ENCODE results near the gene MPP4.
A peak's percentile ranks its signal among the peaks of the same experiment; 100 is the strongest.

MPP4 gene

GRCh38 chr2:201701646-201702045 is 3.2 kb upstream of the MPP4 start:
- TF ChIP-seq, protein P1, sequence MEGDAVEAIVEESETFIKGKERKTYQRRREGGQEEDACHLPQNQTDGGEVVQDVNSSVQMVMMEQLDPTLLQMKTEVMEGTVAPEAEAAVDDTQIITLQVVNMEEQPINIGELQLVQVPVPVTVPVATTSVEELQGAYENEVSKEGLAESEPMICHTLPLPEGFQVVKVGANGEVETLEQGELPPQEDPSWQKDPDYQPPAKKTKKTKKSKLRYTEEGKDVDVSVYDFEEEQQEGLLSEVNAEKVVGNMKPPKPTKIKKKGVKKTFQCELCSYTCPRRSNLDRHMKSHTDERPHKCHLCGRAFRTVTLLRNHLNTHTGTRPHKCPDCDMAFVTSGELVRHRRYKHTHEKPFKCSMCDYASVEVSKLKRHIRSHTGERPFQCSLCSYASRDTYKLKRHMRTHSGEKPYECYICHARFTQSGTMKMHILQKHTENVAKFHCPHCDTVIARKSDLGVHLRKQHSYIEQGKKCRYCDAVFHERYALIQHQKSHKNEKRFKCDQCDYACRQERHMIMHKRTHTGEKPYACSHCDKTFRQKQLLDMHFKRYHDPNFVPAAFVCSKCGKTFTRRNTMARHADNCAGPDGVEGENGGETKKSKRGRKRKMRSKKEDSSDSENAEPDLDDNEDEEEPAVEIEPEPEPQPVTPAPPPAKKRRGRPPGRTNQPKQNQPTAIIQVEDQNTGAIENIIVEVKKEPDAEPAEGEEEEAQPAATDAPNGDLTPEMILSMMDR (IDR thresholded peaks at IDR 0.05; ENCODE audit: low read depth, low read length, missing control alignments) = no peak
- no peak for DNase-seq (ENCODE audit: low read depth)
- H3K4me3 ChIP-seq (ENCODE audit: low read depth, low read length) = no peak overlapping the region

- H3K4me3 ChIP-seq (ENCODE audit: low read depth, low read length) = no peak overlapping the region
- DNase-seq (ENCODE audit: low read depth) = no peak
- TF ChIP-seq, protein P1 (IDR thresholded peaks at IDR 0.05; ENCODE audit: low read depth, low read length, missing control alignments) = no peak
Measured at GRCh38 chr2:201699416-201699815, 972 bp upstream of the MPP4 start.

DNA sequence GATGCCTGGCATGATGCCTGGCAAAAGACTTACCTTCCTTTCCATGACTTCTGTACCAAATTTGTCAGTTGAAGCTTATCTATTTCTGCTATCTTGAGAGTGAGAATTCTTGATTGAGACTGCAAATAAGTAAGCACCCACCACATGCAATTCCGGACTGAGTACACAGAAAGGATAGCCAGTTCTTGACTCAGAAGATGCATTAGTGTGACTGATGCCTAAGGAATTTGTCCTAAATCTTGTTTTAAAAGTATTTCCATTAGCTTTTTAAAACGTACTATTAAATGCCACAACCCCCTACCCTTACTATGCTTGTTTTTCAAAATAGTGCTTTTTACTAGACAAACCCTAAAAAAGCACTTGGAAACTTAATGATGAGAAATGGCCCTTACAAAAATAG is 545 bp downstream of the MPP4 start:
- no peak for DNase-seq (ENCODE audit: low read depth)
- TF ChIP-seq, protein P1 (IDR thresholded peaks at IDR 0.05; ENCODE audit: low read depth, low read length, missing control alignments) = no peak
- H3K4me3 ChIP-seq (ENCODE audit: low read depth, low read length) = no peak overlapping the region

GRCh38 chr2:201696151-201696659 is 2.2 kb downstream of the MPP4 start:
- no peak overlapping the region for H3K4me3 ChIP-seq (ENCODE audit: low read depth, low read length)
- DNase-seq (ENCODE audit: low read depth) = no peak
- TF ChIP-seq, protein P1 (IDR thresholded peaks at IDR 0.05; ENCODE audit: low read depth, low read length, missing control alignments) = no peak

GRCh38 chr2:201685156-201685555 is 13.3 kb downstream of the MPP4 start:
- TF ChIP-seq, protein P1 (IDR thresholded peaks at IDR 0.05; ENCODE audit: low read depth, low read length, missing control alignments) = no peak
- no peak for DNase-seq (ENCODE audit: low read depth)
- no peak overlapping the region for H3K4me3 ChIP-seq (ENCODE audit: low read depth, low read length)

DNA sequence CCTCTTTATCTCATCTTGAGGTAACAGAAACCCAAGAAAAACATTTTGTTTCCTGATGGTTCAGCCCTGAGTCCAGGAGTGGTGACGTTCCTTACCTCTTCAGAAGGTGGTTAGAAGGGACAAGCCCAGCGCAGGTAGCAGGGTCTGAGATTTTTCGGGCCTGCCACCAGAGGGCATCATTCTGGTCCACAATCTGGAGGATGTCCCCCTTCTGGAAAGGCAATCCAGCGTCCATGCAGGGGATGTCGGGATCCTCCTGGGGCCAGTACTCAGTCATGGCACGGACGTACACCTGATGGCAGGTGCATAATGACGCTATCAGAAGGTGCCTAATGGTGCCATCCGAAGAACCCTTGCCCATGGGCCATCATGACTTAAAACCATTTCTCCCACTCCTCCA is 17.7 kb downstream of the MPP4 start:
- TF ChIP-seq, protein P1 (IDR thresholded peaks at IDR 0.05; ENCODE audit: low read depth, low read length, missing control alignments) = peak; percentile 69
- no peak overlapping the region for H3K4me3 ChIP-seq (ENCODE audit: low read depth, low read length)
- no peak for DNase-seq (ENCODE audit: low read depth)

DNA sequence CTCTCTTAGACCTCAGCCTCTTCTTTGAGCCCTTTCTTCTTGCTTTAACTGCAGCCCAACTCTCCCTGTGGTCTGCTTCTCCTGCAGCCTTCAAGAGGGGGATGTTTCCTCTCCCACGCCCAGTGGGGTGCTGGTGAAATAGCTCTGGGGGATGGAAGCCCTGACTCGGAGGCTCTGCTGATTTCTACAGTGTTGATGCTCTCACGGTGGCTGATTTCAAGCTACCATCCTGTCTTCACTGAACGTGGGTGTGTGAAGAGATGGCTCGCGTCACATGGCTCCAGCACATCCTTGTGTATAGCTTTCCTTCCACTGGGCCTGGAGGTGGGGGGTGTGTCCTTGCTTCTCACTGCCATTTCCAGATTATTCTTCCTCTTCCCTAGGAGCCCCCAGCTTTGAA is 20.0 kb downstream of the MPP4 start:
- TF ChIP-seq, protein P1 (IDR thresholded peaks at IDR 0.05; ENCODE audit: low read depth, low read length, missing control alignments) = no peak
- no peak for DNase-seq (ENCODE audit: low read depth)
- no peak overlapping the region for H3K4me3 ChIP-seq (ENCODE audit: low read depth, low read length)

Measured in GM12864 (cell line).